Glomerular visceral epithelial cell (primary cell): ENCODE data around the gene NARF.

Experiments used
- DNase-seq: peaks from one replicate; pipeline ENCODE4 v3.0.0-alpha.2; 2016; ENCODE audit errors: extremely low spot score

Gene NARF

DNA sequence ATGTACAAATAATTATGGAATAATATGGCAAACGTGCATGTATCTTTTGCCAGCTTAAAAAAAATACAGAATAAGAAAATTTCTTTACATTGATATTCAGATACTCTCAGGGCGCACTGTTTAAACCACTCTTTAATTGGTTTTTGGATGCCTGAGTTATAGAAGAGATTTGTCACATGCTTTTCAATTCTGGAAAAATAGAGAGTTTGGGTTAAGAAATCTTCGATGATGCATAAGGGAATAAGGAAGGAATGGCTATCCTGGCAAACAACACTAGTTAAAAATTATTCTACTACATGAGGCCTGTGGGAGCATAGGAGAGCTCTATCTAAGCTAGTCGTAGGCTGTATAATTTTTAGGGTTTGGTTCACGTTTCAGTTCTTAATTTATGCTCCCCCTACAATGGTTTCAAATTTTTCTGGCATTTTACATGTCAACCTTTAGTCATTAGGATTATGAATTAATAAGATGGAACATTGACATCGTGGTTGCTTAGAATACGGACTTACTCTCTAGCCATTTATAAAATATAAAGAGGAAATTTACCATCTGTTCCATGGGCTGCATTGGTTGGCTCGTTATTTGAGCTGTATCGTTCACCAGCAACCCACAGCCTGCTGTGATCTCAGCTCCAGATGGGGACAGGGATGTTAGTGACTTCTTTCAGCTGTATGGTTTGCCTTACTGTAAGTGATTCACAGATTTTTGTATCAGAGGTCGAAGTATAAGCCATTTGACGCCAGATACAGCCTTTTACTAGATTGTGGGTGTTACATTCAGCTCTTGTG, 15.9 kb downstream of the NARF start:
- DNase-seq: no peak

DNA sequence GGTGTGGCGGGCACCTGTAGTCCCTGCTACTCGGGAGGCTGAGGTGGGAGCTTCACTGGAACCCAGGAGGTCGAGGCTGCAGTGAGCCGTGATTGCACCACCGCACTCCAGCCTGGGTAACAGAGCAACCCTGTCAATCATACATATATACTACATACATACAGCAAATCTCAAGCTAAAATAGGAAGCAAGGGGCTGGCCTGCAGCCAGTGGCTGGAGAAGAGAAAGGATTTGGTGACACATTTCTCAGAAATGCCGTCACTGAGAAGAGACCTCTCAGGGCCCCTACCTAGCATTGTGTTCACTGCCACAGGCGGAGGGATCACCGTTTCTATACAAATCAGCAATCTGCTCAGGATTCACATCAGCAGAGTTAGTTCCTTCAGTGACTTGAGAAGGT, 16.9 kb downstream of the NARF start:
- no peak for DNase-seq

DNA sequence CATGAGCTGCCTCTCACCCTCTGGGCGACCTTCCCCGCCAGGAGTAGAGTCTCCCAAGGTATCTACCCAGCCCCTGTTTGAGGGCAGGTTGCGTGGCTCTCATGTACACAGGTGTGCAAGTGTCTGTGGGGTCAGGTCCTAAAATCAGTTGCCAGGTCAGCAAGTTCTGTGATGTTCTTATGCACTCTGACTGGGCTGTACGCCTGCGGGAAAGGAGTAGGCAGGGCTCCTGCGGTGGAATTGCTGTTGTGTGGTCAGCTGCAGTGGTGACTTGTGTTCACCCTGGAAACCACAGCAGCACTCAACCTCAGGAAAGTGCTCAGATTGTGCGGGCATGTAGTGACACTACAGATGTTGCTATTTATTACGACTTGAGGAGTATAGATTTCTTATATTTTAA, 19.4 kb downstream of the NARF start:
- no peak for DNase-seq

DNA sequence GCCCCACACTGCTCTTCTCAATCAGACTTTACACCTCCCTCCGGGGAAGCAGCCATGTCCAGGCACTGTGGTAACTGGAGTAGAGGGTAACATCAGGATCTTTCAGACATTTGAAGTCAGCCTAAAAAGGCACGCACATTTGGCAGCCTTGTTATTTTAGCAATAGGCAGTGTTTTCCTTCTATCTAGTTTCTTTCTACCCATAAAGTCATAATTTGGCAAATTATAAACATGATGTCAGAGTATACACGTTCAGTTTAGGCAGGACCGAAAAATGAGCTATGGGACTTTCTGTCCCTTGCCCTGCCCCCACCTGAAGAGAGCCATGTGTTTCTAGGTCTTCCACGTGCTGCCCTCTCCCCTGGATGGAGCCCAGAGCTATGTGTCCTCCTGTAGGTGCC, 21.1 kb downstream of the NARF start:
- no peak for DNase-seq

DNA sequence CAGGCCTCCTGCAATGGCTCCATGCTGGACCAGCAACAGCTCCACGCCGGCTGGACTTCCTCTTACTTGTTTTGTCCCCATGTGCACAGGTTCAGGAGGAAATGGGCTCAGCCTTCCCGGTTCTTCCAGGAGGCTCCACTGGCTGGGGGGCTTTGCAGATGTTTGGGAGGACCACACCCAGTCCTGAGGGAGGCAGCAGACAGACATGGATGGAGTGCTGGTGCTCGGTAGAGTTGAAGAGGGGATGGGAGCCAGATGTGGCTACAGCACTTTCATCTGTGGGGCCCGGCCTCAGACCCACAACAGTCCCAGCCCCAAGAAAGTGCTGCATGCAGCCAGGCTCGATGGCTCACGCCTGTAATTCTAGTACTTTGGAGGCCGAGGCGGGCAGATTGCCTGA, 21.8 kb downstream of the NARF start:
- no peak for DNase-seq

DNA sequence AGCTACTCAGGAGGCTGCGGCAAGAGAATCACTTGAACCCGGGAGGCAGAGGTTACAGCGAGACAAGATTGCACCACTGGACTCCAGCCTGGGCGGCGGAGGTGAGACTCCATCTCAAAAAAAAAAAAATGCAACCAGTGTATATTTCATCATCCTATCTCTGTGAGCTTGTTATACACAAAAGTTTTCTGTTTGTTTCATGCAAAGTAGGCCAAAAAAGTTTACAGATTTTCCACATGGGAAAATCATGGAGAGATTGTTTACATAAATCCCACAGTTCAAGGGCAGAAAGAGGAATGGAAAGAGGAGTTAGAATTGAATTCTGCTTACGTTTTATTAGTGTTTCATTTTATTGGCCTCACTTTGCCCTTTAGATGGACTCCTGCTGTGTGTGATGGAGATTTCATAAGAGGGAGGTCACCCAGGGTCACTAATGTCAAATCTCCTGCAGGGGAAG, 24.7 kb downstream of the NARF start:
- no peak for DNase-seq

DNA sequence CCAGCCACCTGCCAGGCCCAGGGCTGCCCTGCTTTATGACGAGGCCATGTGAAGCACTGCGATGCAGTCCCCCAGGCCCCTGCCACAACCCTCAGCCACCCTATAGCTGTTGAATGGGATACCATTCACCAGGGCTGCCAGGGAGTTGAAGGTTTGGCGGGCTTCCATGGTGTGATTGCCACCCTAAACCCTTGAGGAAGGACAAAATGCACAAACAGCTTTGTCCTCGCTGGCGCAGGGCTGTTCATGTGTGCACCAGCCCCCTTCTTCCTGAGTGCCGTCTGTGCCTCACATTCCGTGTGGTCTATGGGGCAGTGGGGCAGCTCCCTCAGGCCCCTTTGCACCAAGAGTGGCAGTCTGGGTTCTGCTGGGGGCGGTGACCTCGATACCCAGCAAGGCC, 25.3 kb downstream of the NARF start:
- no peak for DNase-seq

DNA sequence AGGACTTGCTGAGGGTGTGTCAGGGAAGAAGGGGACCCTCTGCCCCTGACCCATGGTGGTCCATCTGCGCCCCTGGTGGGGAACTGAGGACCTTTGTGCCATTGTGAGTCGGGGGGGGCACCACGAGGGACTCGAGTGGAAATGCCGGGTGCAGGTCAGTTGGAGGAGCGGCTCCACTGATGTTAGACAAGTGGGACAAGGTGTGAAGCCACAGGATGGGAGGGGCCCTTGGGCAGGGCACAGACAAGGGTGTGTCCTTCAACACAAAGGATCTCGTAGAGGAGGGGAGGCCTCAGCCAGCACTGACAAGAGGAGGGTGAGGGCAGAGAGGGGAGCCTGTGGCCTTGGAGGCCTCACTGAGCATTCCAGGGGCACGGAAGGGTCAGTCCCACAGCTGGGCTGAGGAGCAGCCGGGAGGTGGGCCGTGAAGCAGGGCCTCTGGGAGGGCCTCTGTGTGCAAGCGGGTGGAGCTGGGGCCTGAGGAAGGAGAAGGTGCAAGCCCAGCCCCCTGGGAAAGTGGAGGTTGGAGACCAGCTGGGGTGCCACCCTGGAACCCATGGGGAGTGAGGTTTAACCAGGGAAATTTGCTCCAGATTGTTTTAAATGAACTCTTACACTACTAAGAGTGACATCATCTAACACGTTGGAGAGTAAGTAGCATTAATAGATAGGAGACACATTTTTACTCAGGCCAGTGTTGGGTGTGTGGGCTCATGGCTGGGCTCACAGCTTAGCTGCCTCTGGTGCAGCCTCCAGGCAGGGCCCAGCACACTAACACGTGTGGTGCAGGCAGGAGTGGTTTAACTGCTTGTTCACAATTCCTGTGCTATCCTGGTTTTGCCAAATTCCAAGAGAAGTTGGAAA, 27.9 kb downstream of the NARF start:
- no peak for DNase-seq

DNA sequence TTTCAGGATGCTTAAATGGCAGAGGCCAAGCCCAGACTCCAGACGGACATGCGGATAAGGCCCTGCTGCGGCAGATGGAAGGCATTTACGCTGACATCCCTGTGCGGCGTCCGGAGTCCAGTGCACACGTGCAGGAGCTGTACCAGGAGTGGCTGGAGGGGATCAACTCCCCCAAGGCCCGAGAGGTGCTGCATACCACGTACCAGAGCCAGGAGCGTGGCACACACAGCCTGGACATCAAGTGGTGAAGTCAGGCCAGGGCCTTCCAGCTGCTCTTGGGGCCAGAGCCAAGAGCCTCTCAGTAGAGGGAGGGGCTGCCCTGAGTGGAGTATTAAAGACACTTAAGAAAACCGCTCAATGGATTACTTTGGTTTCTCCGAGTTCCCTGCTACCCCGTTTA, 29.4 kb downstream of the NARF start:
- DNase-seq: no peak

DNA sequence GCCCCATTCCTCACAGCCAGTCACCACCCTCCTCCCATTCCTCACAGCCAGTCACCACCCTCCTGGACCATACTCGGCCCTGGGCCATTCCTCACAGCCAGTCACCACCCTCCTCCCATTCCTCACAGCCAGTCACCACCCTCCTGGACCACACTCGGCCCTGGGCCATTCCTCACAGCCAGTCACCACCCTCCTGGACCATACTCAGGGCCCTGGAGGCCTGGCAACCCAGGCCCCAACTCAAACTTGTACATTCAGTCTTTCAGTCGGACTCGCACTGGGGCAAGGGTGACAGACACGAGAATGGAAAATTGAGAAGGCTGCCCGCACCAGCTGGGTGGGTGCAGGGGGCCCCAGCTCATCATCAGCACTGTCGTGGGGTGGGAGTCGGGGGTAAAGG, 30.6 kb downstream of the NARF start:
- no peak for DNase-seq

DNA sequence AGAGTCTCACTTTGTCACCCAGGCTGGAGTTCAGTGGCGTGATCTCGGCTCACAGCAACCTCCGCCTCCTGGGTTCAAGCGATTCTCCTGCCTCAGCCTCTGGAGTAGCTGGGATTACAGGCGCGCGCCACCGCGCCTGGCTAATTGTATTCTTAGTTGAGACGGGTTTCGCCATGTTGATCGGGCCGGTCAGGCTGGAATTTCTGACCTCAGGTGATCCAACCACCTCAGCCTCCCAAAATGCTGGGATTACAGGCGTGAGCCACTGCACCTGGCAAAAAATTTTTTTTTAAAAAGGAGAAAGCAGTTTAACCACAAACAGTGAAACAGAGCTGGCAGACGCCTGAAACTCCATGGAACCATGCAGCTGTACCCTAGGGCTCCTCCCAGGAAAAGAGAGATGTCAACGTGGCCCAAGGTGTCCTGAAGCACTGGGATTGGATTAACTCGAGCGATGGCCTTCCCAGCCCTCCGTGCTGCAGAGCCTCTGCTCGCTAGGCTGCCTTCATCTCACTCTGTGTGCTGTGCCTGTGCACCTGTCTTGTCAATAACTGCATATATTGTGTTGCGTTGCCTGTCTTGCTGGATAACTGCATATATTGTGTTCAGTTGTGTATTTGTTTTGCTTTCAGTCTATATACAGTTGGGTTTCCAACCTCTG, 31.4 kb downstream of the NARF start:
- DNase-seq: no peak

DNA sequence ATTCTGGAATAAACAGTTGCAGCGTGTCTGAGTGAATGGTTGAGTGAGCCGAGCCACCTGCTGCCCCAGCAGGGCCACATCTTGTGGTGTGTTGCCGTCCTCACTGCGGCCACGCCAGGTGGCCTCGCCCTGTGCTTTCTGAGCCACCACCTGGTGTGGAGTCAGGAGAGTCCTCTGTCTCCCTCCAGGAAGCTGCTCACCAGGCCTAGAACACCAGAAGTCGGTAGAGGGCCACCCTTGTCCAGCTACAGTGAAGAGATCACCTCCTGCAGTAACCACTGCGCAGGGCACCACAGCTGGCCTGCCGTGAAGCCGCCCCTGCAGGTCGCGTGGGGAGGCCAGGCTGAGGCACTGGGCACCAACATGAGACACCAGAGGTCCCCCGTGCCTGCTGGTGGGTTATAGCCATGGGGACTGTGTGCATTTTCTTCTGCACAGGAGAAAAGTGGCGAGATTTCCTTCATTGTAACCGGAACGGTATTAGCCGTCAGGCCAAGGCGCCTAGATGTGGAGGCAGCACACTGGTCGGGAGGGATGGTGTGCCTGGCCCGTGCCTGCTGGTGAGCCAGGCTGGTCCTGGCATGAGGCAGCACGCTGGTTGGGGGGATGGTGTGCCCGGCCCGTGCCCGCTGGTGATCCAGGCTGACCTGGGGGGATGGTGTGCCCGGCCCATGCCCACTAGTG, 32.1 kb downstream of the NARF start:
- no peak for DNase-seq

DNA sequence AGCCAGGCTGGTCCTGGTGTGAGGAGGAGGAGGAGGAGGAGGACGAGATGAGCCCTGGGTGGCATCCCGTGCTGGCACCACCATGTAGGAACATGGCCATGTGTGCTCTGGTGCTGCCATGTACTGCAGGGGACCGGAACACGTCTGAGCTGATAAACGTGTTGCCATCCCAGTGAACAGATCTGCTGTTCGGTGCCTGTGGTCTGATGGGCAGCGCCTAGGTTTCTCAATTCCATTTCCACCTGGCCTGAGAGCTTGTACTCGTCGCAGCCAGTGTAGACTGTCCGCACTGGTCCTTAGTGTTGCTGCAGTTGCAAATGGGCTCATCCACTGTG, 32.6 kb downstream of the NARF start:
- no peak for DNase-seq

DNA sequence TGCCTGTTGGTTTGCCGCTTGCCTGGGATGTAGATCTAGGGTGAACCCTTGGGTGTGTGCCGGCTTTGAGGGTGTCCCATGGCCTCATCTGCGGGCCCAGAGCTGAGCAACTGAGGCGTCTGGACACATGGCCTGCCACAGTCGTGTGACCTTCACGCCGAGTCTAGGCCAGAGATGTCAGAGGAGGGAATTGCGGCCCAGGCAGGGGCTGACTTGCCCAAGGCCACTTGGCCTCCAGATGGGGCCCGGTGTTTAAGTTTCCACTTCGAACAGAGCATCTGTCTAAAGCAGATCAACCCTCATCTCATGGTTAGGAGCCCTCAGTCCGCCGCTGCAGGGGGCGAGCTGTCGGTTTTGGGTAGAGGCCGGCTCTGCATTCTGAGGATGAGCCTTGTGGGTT, 33.0 kb downstream of the NARF start:
- no peak for DNase-seq

DNA sequence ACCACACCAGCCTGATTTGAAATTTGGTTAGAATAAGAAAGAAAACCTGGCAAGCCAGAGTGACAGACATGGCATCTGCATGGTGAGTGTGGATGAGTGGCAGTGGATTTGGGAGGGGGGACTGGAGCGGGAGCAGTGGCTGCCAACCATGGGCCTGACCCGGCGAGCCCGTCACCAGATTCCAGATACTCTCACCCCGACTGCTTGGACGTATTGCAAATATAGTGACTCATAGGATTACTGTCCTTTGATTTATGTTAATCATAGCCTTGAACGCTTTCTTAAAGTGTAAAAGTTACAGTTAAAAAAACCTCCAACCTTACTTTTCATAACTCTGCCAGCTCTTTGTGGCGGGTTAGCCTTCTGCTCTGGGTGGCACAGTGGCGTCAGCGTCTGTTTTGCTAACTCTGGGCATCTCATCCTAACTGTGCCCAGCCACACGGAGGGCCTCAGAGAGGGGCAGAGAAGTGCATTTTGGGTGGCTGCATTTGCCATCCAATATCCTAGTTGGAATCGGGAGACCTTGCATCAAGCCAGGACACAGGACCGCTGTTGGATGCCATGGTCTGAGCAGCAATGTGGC, 34.2 kb downstream of the NARF start:
- peak; percentile 53 for DNase-seq

DNA sequence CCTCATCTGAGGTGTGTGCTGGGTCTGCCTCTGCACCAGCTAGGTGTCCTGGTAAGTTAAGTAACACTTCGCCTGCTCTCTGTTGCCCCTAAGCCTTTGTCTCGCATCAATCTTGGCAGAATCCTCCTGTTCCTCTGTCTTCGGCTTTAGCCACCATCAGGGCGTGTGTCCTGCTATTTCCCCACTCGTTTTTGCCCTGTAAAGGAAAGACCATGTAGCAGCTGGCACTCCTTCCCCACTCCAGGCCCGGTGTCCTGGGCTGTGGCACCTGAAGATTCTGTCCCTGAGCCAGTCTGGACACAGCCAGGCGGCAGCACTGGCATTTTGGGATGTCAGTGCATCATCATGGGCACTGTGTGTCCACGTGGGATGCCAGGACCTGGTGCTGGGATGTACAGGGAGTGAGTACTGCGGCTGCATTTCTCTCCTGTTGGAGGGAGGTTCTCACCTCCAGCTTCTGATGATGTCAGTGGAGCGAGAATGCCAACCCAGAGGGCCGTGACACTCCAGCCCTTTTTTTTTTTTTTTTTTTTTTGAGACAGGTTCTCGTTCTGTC, 34.8 kb downstream of the NARF start:
- DNase-seq: peak; percentile 51

DNA sequence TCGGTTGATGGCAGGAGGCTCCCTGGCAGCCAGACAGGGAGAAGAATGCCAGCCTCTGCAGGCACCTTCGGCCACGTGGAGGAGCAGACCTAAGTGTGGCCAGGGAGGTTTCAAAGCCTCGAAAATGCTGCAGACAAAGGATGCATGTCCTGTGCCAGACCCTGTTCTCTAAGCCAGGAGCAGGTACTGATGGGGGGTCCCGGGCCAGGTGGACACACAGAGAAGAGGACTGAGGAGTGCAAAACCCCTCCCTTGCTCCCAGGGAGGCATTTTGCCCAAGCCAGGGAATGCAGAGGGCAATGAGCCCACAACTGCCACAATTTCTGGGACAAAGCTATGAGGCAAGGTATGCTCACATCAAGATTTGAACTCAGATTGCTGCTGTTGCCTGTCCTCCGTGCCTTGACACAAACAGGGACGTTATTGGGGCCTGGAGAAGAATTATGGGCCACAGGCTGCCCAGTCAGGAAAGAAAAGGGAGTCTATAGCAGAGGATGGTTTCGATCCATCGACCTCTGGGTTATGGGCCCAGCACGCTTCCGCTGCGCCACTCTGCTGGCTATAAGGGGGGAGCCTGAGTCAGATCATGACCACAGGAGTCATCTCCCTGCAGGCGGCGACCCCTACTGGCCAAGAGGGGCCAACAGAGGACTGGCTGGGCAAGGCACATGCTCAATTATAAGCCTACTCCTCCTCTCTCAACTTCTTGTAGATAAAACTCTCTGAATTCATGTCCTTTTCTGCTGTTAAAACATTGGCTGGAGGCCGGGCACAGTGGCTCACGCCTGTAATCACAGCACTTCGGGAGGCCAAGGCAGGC, 35.9 kb downstream of the NARF start:
- DNase-seq: peak; percentile 95

DNA sequence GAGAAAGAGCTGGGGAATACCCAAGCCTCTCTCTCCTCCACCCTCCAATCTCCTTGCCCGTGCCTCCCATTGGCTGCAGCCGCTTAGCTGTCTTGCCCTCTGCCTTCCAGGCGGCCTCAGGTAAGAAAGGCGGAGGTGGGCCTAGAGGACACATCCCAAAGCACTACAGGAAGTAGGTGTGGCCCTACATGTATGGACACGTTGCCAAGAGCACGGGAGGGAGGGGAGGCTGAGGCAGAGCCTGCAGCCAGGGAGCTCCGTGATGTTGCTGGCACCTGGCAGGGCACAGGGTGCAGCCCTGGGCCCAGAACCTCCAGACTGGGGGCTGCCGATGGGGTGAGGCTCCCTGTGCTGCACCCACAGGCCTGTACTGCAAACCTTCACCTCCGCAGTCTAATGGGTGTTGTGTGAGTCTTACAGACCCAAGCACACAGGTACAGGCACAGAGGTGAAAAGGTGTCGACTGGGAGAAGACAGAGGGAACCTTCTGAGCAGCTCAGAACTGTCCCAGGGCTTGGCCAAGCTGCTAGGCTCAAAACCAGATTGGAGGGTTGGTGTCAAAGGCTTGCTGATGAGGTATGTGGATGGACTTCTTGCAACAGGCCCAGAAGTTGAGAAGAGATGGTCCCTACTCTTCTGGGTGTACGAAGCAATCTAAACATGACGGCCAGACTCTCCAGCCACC, 37.4 kb downstream of the NARF start:
- no peak for DNase-seq

DNA sequence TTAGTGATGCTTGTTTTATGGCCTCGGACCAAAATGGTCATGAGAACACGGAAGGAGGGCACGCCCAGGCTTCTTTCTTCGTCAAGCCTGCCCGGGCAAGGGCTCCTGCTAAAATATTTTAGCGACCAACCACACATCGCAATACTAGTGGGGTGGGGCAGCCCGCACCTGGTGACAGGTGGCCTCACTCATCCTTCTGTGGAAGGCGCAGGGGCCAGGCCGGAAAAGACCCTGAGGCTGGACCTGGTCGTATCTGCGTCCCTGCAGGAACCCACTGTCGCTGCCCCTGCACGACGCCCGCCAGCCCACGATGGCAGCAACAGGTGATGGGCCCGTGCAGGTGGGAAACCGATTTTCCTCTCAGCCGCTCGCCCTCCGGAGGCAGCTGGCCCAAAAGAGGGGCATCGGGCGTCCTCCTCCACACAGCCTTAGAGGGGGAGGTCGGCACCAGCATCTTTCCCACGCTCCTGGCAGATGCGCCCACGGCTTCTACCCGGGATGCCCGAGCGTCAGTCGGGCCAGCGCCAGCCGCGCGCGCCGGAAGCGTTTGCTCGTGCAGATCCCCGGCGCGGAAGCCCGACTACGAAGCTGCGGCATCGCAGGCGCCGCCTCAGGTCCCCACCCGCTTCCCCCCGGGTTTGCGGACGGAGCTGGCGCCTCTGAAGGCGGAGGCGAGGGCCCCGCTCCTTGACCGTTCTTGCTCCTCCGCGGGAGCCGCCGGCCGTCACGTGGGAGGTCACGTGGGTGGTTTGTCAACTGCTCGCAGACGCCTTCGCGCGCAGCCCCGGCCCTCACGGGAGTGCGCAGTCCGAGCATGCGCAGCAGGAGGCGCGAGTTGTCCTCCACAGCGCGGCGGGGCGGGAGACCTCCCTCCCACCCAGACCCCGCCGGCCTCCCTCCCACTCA, 38.2 kb downstream of the NARF start:
- DNase-seq: peak; percentile 90
